ENCODE results near the gene ARSA. TPM values are rescaled to one million over a fixed set of nuclear protein-coding genes. Genes with fewer than 3 reads are reported as not detected.

The ARSA gene
- total RNA-seq, result 10 to 100 TPM; 37.0 to 51.3 (median 42.2) TPM

DNA sequence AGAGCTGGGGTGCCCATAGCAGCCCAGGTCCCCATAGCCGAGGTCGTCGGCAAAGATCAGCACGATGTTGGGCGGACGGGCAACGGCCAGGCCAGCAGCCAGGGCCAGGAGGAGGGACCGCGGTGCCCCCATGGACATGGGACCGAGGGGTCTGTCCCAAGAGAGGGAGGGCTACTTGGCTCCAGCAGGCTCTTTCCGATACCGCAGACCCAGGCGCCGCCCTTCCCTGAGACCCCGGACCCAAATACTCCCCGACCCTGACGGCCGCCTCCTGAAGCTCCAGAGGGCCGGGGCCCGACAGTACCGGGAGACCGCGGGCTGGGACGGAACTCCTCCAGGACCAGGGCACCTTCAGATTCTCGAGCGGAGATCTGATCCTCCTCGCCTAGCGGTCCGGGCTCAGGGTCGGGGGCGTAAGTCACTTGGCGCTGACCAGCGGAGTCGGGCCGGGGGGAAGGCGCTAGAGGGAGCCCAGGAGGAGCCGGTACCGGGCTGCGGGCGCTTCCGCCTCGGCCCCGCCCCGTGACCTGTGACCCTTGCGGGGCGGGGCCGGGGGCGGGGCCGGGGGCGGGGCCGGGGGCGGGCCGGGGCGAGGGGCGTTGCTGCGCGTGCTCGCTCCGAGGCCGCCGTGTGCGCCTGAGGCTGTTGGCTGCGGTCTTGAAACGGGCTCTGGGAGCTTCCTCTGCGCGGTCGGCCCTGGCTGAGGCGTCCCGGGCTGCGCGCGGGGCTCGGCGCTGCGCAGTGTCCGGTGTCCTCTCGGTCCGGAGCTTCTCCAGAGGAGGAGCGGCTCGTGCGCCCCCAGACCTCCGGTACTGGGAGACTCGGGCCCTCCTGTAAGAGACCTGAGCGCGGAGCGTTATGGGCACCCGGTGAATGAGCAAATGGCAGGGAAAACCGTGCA, at the start of gene ARSA:
ARSA (minus strand) TSS at position 511 of the 901 bp plus-strand sequence; CDS start at position 138, 373 bp downstream.
- peaks cover 12% of the 10 kb centered on the region for H3K36me3 ChIP-seq
- 3% methylated on average over 28 of the region's 88 CpGs for WGBS
- peak within 1 kb of the TSS; percentile 87 for H3K4me3 ChIP-seq
- H3K27ac ChIP-seq, result peak within 1 kb of the TSS; percentile 68
- H3K9me3 ChIP-seq, result no peaks in the 10 kb centered on the region
- H3K27me3 ChIP-seq, result no peaks in the 10 kb centered on the region
- H3K4me1 ChIP-seq, result peaks cover 37% of the 10 kb centered on the region
- peak; percentile 88 to 91 for DNase-seq (ENCODE audit: low spot score in 2 of 2)
- TF ChIP-seq POLR2AphosphoS5 (IDR thresholded peaks at IDR 0.05), result no peak
- no peak for TF ChIP-seq EP300 (IDR thresholded peaks at IDR 0.05)
- TF ChIP-seq, protein P1, sequence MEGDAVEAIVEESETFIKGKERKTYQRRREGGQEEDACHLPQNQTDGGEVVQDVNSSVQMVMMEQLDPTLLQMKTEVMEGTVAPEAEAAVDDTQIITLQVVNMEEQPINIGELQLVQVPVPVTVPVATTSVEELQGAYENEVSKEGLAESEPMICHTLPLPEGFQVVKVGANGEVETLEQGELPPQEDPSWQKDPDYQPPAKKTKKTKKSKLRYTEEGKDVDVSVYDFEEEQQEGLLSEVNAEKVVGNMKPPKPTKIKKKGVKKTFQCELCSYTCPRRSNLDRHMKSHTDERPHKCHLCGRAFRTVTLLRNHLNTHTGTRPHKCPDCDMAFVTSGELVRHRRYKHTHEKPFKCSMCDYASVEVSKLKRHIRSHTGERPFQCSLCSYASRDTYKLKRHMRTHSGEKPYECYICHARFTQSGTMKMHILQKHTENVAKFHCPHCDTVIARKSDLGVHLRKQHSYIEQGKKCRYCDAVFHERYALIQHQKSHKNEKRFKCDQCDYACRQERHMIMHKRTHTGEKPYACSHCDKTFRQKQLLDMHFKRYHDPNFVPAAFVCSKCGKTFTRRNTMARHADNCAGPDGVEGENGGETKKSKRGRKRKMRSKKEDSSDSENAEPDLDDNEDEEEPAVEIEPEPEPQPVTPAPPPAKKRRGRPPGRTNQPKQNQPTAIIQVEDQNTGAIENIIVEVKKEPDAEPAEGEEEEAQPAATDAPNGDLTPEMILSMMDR (IDR thresholded peaks at IDR 0.05), result peak in 1 of 2 donors; percentile 25
- no peak for TF ChIP-seq POLR2A (IDR thresholded peaks at IDR 0.05)

DNA sequence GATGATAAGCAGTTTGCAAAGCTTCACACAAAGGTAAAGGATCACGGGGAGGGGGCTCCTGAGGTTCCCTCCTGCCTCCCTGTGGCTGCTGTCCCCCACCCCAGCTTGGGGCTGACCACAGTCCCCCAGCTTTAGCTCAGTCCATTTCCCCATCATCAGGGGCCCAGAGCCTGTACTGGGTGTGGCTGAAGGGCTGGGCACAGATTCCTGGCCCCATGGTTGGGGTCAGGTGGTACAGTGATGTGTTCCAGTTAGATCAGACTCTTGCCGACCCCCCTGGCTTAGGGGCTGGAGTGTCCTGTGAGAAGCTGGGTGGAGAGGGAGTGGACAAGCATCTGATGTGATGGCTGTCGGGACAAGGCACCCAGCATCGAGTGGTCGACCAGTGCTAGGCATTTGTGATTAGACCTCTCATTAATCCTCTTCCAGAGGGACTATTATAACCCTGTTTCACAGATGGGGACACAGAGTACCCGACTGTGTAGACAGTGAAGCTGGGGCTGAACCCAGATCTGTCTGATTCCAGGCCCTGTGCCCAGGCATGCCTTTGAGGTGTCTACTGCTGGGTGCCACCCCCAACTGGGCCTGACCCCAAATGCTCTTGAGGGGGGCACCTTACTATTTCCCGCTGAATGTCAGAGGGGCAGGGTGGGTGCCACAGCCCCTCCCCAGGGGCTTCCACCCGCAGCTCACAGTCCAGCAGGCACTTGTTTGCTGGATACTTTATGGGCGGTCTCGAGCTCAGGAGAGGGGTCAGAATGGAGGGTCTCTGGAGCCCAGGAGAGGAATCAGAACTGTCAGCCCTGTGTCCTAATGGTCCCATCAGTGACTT, 48.9 kb upstream of the ARSA start:
- H3K4me3 ChIP-seq, result peak overlapping the region; percentile 56
- TF ChIP-seq POLR2AphosphoS5 (IDR thresholded peaks at IDR 0.05) (no peak), EP300 (IDR thresholded peaks at IDR 0.05) (no peak), POLR2A (IDR thresholded peaks at IDR 0.05) (no peak)
- TF ChIP-seq, protein P1 (IDR thresholded peaks at IDR 0.05), result no peak
- WGBS, result 90% methylated on average over 9 of the region's 10 CpGs
- H3K9me3 ChIP-seq, result no peaks in the 10 kb centered on the region
- H3K27me3 ChIP-seq, result peaks cover 32% of the 10 kb centered on the region
- H3K4me1 ChIP-seq, result peaks cover 25% of the 10 kb centered on the region
- peaks cover 6% of the 10 kb centered on the region for H3K36me3 ChIP-seq
- H3K27ac ChIP-seq, result no peak overlapping the region
- DNase-seq (ENCODE audit: low spot score in 2 of 2), result peak; percentile 52 to 69

DNA sequence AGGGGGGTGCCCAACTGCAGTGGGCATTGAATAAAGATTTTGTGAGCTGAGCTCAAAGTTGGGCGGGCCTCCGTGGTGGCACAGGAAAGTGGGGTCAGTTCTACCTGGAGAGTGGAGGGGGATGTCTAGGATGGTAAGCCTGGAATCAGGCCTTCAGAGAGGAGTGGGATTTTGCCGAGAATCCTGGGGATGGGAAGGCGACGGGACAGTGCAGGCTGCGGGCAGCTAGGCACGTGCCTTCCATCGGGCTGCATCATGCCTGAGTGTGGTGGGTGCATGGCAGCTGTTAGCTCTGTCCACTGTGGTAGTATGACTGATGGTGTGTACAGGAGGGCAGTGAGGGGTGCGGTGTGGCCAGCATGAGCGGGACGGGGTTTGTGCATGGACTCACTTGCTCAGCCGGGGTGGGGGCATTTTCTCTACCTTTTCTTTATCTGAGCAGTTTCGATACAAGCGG, 48.3 kb upstream of the ARSA start:
- peak in 1 of 2 donors; percentile 71 for DNase-seq (ENCODE audit: low spot score in 2 of 2)
- Histone ChIP-seq H3K27ac (no peak overlapping the region), H3K4me1 (peaks cover 25% of the 10 kb centered on the region), H3K27me3 (peaks cover 32% of the 10 kb centered on the region), H3K36me3 (peaks cover 6% of the 10 kb centered on the region), H3K9me3 (no peaks in the 10 kb centered on the region), H3K4me3 (peak overlapping the region; percentile 56)
- WGBS, result 93% methylated on average over 14 of the region's 14 CpGs
- no peak for TF ChIP-seq EP300 (IDR thresholded peaks at IDR 0.05)
- TF ChIP-seq POLR2AphosphoS5 (IDR thresholded peaks at IDR 0.05), result no peak
- TF ChIP-seq, protein P1 (IDR thresholded peaks at IDR 0.05), result no peak
- no peak for TF ChIP-seq POLR2A (IDR thresholded peaks at IDR 0.05)

DNA sequence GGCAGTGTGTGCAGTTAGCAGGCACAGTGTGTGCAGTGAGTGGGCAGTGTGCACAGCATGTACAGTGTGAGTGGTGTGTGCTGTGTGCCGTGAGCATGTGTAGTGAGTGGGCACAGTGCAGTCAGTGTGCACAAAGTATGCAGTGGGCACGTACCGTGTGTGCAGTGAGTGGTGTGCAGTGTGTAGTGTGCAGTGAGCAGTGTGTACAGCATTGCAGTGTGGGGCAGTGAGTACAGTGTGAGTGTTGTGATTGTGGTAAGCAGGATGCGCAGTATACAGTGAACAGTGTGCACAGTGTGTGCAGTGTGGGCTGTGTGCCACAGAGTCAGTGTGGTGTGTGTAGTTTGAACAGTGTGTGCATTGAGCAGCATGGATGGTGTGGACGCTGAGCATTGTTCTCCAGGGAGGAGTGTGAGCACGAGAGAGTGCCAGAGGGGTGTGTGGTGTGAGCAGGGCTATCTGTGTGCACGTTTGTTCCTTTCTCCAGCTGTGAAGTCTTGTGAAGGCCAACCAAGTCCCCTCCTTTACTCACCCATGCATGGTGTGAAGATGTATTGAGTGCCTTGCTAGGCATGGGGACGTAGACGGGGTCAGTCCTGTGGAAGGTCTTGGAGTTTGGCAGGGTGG, 47.7 kb upstream of the ARSA start:
- peak overlapping the region; percentile 56 for H3K4me3 ChIP-seq
- no peak overlapping the region for H3K27ac ChIP-seq
- peaks cover 32% of the 10 kb centered on the region for H3K27me3 ChIP-seq
- peaks cover 25% of the 10 kb centered on the region for H3K4me1 ChIP-seq
- no peak for TF ChIP-seq POLR2A (IDR thresholded peaks at IDR 0.05)
- TF ChIP-seq POLR2AphosphoS5 (IDR thresholded peaks at IDR 0.05), result no peak
- TF ChIP-seq, protein P1 (IDR thresholded peaks at IDR 0.05), result no peak
- no peak for TF ChIP-seq EP300 (IDR thresholded peaks at IDR 0.05)
- 68% methylated on average over 9 of the region's 9 CpGs for WGBS
- no peaks in the 10 kb centered on the region for H3K9me3 ChIP-seq
- peak in 1 of 2 donors; percentile 39 for DNase-seq (ENCODE audit: low spot score in 2 of 2)
- H3K36me3 ChIP-seq, result peaks cover 6% of the 10 kb centered on the region
